LNCAP (cell line): Measurements from ENCODE around the gene CIDEB.

ENCODE experiments used
- CTCF ChIP-seq: fragments of 450-650 bp; IDR thresholded peaks from 2 replicates; pipeline ENCODE4 v1.5.1; 2017; ENCODE audit warnings: mild to moderate bottlenecking

Gene CIDEB

DNA sequence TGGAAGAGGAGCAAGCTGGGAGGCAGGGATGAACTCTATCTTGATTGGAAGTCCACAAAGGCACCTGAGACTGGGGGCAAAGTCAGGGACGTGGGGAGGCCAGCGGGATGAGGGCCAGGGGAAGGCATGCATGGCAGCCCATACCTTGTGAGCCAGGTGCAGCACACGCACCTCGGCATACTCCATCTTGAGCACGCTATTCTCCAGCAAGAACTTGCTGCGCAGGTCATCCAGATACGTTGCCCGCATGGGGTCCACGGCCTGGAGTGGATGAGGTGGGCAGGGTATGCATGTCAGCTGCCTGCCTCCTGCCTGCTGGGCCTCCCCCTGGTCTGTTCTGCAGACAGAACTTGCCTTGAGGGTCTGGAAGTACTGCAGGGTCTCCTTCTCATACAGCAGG lies 40.3 kb downstream of the CIDEB start:
- TF ChIP-seq CTCF: no peak

- TF ChIP-seq CTCF: no peak
Measured at GRCh38 chr14:24266344-24267244, 41.2 kb downstream of the CIDEB start.

DNA sequence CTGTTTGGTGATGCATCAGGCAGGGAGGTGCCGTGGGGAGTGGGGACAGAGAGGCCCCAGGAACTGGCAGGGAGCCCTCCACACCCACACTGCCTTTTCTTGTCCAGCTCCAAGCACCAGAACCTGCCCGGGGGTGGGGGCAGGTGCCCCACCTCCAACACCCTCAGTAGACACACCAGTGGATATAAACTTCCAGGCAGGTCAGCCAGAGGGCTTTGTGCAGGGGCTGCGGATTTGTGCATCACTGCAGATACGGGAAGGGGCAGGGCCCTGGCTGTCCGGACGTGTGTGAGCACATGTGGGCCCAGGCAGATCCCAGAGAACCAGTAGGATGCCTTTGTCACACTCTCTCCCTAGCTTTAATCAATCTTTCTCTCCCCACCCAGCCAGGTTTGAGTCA lies 43.5 kb downstream of the CIDEB start:
- TF ChIP-seq CTCF: no peak

DNA sequence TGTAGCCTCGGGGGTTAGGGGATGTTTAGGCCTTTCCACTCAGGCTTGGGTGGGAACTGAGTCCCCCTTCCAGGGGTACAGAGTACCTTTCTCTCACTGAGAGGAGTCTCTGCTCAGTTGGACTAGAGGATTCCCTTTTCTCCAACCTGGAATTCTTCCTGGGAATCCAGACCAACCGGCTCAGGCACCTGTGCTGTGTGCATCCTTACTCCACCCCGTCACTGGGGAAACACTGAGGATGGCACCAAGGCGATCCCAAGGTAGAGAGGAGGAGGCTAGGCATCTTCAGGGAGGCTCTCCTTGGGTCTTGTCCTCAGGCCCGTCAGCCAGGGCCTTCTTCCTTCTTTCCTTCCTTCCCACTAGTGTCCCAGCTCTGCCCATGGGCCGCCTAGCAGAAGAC lies 43.9 kb downstream of the CIDEB start:
- TF ChIP-seq CTCF: no peak

GRCh38 chr14:24262821-24263733 lies 44.7 kb downstream of the CIDEB start, which contains the start of gene TGM1:
TSS of gene TGM1 (minus strand) at chr14:24263177. CDS start at chr14:24262352, 825 bp downstream.
- TF ChIP-seq CTCF: no peak

DNA sequence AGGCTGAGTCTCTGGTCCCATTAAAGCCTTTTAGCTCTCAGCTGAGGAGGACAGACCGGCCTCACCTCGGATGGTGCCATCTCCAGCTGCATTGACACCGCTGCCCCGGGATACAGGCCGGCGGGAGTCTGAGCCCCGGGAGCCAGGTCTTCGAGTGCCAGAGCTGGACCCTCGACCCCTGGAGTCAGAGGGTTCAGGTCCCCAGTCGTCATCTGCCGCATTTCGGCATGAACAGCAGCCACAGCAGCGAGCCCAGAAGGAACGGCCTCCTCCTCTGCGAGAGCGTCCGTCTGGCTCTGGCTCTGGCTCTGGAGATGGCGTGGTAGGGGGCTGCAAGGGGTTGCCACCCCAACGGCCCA lies 45.8 kb downstream of the CIDEB start:
- no peak for TF ChIP-seq CTCF

- no peak for TF ChIP-seq CTCF
Measured at GRCh38 chr14:24261256-24261968, 46.4 kb downstream of the CIDEB start.
